Left kidney (tissue), 2 donors: Measurements from ENCODE around the gene DESI2. TPM values are rescaled to one million over a fixed set of nuclear protein-coding genes. Genes with fewer than 3 reads are reported as not detected.
A peak's percentile ranks its signal among the peaks of the same experiment; 100 is the strongest.
"Not testable (repeated sequence)": the region's sequence is repeated elsewhere in the genome, so short reads cannot be mapped to it uniquely, and the experiment has no call there.

Source experiments
- DNase-seq: peaks from one replicate; pipeline ENCODE4 v3.0.0-alpha.2; 2013
- polyA plus RNA-seq: library from polyadenylated mRNA; unstranded; fragments of 120-200 nt; gene quantifications from one replicate; pipeline ENCODE4 v1.2.1, GENCODE V29; 2013; ENCODE audit not compliant: insufficient read length

DESI2 gene
- polyA plus RNA-seq, 1 donor, result 50.4 TPM

GRCh38 chr1:244702620-244703019, 49.7 kb downstream of the DESI2 start:
- DNase-seq, result no peak

DNA sequence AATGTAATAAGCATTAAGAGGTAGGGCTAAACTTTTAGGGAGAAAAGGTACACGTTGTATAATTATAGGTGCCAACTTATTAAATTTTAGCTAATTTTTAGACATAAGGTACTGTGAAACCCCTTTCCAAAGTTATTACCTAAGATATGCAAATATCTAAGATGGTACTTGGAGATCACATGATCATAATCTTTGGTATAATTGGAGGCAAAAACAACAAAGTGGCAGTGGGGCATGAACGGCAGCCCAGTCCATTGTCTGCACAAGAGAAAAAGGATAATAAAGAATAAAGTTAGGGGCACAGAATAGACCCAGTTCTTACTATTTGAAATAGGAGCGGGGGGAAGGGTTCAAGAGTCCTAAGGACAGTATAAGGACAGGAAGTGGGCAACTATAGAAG, 51.2 kb downstream of the DESI2 start:
- DNase-seq, result no peak

DNA sequence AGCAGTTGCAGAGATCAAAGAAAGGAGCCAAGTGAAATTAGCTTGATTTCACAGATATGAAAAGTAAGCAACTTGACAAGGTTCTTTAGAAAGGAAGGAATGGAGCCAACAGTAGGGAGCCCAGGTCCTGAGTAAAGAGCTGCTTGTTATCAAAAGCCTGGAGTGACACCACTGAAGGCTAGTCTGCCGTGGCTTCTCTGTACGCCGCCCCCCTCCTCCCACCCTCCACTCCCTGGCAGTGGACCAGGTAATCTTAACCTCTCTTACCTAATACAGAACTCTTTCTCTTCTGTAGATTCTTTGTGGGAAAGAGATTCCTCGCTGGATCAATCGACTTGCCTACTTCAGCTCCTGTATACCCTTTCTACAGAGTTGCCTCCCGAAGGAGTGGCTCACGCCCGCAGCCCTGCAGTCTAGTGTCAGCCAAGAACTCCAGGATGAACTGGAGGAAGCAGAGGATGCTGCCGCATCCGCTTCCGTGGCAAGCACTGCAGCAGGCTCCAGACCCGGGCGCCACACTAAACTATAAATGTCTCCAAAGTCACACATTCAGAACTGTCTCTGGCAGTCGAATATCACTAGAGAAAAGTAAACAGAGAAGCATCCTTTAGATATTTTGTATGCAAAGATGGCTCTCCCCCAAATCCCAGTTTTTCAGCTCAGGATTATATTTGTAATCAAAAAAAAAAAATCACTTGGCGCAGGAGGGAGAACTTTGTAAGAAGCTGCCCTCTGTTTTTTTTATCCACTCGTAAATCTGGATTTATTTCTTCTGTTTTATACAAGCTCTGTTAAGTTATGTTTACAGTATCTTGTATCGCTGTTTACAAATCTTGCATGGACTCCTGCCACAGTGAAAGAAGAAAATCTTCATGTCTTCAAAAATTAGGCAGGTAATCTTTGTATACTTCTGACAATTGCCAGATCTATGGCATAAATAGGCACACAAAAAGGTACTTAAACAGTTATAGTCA, 52.6 kb downstream of the DESI2 start:
- no peak for DNase-seq

GRCh38 chr1:244709076-244709475, 56.1 kb downstream of the DESI2 start:
- no peak for DNase-seq

GRCh38 chr1:244709476-244710368, 56.8 kb downstream of the DESI2 start:
- no peak for DNase-seq

DNA sequence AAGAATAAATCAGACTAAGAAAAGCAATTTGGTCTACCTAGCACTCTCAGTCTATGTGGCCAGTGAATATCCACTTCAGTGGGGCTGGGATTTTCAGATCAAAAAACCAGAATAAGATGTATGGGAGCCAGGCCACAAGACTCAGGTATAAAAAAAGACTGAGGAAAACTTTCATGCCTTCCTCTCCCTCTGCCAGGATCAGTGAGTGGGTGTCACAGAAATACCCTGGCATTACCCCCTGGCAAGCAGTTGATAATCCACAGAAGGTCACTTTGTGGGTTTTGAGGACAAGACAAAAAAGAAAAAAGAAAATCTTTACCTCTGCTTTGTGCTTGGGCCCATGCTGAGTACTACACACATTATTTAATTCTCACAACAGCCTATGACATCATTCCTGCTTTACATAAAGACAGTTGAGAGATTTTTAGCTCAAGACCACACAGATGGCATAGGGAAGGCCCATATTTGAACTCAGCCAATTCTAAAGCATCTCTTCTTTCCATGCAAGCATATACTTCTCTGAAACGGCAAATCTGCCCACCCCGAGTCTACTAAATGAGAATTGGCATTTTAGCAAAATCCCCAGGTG, 57.6 kb downstream of the DESI2 start:
- DNase-seq, result no peak

DNA sequence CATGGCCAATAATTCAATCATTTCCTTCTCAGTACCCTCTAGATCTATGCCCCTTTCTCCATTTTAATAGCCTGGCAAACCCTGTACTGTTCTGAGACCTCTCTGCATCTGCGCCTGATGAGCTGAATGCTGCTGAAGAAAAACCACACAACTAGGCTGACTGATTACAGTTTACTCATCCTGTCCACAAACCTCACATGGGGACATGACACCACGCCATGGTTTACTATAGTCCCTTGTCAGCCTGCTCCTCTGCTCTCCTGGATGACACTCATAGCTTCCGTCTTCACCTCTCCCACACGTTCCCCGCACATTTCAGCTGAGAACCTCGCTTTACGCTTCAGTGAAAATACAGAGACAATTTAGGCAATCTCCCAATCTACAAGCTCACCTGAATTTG, 59.7 kb downstream of the DESI2 start:
- no peak for DNase-seq

GRCh38 chr1:244713332-244713731, 60.4 kb downstream of the DESI2 start:
- DNase-seq, result no peak

GRCh38 chr1:244727871-244728474, 75.0 kb downstream of the DESI2 start:
- no peak for DNase-seq

GRCh38 chr1:244730153-244730933, 77.4 kb downstream of the DESI2 start:
- peak; percentile 44 for DNase-seq

- peak; percentile 5 for DNase-seq
These were observed 78.1 kb downstream of the DESI2 start for GRCh38 chr1:244730934-244731434.

DNA sequence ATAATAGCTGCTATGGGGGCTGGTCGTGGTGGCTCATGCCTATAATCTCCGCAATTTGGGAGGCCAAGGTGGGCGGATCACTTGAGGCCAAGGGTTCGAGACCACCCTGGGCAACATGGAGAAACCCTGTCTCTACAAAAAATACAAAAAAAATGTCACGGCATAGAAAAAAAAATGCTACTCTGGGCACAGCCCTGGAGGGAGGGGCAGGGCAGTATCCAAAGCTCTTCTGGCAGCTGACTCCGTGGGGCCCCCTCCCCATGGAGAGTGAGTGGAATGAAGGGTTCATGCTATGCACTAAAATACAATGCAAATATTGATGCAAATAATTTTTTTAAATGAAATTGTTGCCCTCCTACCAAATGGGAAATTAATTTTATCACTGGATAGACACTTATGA, 78.7 kb downstream of the DESI2 start:
- DNase-seq, result no peak

DNA sequence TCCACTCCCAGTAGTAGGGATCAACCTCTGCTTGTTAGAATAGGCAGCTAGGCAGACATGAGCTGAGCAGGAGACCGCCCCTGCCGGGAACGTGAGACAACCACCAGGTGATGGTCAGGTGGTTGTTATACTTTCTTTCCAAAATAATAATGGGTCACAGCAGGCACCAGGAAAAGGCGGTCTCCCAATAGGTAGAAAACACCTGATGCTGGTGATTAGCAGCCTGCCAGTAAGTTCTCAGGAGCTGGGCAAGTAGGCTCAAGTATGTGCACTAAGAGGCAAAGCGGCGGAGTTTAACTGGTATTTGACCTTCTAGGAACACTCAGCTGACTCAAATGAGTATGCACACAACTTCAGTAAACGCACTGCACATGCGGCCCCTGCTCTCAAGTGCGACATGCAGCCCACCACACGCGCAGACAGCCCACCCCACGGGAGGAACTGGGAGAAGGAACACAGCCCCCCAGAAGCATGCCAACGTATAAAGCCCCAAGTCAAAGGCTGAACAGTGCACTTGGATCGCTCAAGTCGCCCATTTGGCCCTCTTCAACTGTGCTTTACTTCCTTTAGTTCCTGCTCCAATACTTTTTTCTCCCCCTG, 80.0 kb downstream of the DESI2 start:
- DNase-seq, result no peak

GRCh38 chr1:244735404-244735803, 82.5 kb downstream of the DESI2 start:
- DNase-seq, result no peak

GRCh38 chr1:244735876-244736561, 83.1 kb downstream of the DESI2 start:
- no peak for DNase-seq

DNA sequence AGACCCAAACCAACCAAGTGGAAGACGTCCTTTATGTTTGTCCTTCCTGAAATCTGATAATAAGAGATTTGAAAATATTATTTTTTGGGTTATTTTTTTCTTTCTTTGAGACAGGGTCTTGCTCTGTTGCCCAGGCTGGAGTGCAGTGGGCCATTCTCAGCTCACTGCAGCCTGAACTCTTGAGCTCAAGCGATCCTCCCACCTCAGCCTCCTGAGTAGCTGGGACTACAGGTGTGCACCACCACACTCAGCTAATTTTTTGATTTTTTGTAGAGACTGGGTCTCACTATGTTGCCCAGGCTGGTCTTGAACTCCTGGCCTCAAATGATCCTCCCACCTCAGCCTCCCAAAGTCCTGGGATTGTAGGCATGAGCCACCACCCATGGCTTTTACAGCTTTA, 86.2 kb downstream of the DESI2 start:
- not testable (repeated sequence) for DNase-seq

GRCh38 chr1:244740027-244740617, 87.2 kb downstream of the DESI2 start:
- DNase-seq, result not testable (repeated sequence)

GRCh38 chr1:244741692-244742091, 88.8 kb downstream of the DESI2 start:
- no peak for DNase-seq

DNA sequence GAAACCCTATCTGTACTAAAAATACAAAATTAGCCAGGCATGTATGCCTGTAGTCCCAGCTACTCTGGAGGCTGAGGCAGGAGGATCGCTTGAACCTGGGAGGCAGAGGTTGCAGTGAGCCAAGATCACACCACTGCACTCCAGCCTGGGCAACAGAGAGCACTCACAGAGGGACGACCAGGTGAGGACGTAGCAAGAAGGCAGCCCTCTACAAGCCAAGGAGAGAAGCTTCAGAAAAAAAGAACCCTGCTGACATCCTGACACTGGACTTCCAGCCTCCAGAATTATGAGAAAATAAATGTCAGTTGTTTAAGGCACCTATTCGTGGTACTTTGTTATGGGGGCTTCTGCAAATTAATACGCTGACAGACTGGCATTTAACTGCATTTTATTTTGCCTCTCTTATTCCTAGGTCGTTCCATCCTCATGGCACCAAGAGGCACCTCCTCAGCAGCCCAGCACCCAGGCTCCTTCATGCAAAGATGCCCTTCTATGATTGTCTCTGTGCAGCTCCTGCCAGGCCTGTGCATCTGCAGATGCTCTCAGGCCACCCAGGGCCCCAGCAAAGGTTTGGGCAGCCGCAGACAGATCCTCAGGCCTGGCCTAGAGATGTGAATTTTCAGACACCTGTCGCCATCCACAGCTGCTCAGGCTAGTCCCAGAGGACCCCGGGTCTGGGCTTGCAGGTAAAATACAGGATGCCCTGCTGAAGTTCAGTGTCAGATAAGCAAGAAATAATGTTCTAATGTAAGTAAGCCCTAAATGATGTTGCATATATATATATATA, 96.5 kb downstream of the DESI2 start:
- DNase-seq, result no peak
